Right kidney (tissue), 1 donor: ENCODE measurements around the gene AGXT.

ENCODE experiments used
- DNase-seq: peaks from one replicate; pipeline ENCODE4 v3.0.0-alpha.2; 2016

AGXT gene

DNA sequence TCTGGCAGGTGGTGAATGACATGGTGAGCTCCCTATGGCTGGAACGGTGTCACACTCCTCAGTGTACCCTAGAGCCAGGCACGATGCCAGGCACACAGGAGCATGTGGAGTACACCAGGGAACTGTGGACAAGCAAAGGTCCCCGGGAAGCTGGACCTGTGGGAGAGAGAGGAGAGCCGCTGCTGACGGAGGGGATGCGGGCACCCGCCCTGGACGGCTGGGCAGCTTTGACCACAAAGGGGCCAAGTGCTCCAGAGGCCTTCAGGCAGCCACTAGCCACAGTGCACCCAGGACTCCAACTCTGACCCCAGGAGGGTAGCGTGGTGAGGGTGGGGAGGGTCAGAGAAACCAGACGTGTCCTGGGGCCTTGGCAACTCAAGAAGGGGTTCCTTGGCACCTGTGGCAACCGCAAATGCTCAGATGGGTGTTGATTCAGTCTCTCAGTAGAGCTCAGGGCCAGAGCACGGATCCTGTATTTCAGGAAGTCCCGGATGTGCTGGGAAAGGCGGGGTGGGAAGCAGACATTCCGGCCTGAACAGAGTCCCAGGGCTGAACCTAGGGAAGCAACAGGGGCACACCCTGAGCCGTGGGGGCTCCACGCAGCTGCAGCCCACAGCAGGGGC is 29.6 kb downstream of the AGXT start:
- no peak for DNase-seq

DNA sequence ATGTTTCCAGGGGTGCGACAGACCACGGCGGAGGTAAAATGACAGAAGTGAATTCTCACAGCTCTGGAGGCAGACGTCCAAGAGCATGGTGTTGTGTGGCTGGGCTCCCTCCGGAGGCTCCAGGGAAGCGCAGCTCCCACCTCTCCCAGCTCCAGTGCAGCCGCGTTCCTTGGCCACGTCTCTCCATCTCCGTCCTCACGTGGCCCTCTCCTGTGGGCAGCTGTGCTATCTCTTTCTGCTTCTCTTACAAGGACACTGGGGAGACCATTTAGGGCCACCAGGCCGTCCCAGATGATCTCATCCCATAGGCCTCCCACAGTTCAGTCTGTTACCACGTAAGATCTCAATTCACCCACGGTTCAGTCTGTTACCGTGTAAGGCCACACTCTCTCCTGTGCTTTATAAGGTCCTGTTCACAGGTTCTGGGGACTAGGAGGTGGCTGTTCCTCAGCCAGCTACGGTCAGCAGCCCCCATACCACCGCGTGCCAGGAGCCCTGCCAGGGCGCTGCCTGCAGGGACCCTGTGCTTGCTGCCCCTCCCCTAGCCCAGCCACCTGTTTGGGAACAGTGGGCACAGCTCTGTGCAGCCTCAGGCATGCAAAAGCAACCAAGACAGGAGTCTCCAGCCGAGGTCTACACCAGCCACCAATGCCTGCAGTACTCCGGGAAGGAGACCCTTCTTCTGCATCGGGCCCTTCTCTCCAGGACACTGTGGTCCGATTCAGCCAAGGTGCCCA is 30.3 kb downstream of the AGXT start:
- DNase-seq: no peak

DNA sequence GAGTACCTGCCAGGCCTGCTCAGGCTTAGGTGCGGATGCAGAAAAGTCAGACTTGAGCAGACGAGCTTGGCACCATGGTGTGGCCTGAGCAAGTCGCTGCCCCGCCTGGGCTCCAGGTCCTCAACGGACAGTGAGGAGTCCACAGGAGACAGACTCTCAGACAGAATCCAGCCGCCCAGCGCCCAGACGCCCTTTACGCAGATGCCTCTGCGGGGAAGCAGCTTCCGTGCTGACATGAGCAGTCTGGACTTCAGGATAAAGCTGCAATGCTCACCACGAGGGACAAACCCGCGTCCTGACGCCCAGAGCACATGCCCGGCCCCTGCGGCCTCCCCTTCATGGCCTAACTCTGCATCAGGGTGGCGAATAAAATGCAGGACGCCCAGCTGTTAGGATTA is 30.8 kb downstream of the AGXT start:
- no peak for DNase-seq

DNA sequence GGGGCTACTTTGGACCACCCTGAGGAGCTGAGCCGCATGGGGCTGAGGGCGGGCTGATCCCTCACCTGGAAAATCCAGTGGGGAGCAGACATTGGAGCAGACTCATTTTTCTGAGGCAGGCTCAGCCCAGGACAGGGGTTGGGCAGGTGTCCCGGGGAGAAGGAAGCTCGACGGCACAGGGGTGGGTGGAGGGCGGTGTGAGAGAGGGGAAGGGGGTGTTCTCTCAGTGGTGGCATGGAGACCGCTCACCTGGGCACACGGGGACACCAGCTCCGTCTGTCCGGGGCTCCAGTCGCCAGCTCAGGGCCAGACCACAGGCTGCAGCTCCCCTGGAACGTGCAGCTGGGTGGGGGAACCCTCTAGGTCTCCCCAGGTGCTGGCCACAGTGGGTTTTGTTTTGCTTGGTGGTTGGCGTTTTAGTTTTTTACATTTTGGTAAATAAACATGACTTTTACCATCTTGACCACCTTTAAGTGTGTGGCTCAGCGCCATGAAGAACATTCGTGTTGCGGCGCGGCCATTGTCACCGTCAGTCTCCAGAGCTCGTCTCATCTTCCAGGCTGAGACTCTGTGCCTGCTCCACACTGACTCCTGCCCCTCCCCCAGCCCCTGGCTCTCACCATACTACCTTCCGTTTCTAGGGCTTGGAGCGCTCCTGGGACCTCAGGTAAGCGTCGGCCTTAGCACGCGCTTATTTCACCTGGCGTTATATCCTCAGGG is 31.7 kb downstream of the AGXT start:
- DNase-seq: no peak

DNA sequence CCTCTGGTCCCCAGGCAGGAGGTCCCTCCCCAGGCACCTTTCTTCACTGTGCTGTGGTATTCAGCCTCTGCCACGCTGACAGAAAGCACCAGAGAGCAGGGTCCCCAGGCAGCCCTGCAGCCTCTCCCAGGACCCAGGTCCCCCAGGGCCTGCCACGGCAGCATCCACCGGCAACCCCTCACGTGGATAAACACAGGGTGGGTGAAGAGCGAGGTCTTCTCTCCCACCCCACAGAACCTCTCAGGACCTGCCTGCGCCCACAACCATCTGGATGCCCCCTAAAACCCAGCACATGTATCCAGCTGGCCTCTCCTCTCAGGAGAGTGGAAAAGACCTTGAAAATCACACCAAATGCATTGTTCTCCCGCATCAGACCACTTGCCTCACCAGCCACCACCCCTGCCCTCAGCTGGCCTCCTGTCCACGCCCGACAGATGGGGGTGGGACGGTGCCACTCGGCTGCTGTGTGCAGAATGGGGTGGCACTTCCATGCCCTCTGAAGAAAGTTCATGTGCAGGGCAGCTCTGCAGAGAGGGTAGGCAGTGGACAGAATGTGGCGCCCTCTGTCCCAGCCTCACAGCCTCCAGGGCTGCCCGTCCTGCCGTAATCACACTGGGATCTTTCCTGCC is 33.5 kb downstream of the AGXT start:
- no peak for DNase-seq

DNA sequence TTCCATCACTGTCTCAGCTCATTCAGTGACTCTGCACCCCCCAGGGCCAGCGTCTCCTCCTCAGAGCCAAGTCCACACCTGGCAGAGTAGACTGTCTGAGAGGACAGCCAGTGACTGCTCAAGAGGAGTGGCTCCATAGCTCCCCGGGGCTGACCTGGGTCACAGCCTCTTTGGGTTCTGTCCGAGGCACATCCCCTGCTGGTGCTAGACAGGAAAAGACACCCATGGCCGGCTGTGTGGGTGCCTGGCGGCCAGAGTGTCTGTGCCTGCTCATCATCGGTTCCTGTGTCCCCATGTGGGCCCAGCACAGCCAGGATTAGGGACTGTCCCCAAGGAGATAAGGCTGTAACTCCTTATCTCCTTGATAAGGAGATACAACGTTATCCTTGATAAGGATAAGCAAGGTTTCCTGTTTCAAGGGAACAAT is 34.0 kb downstream of the AGXT start:
- no peak for DNase-seq

DNA sequence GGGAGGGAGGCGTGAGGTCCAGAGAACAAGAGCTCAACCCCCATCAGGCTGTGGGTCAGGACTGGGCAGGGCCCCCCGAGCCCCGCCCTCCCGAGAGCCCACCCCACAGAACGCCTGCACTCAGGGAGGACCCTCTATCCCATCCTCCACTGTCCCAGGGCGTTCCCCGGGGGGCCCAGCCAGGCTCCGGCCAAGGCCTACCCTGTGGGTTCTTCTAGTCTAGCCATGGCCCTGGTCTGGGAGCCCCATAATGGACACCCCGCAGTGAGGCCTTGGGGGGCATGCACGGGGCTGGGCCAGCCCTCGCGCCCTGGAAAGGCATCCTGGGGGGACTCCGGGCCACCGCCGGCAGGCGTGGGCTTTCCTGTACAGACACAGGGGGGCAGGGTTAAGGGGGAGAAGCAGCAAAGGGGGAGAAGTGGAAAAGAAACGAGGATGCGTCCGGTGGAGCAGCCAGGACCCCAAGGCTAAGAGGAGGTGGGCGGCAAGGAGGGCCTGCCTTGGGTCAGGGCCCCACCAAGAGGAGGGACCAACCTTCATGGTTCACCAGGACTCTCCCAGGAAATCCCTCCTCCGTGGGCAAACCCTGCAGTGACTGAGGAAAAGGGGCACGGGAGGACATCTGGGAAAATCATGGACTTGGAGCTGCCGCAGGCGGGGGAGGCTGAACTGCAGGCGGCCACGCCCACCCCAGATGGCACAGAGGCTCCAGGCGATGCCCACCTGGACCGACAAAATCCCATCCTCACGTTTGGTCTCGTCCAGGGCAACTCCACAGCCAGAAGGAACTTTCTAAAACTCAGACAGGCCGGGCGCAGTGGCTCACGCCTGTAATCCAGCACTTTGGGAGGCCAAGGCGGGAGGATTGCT is 34.8 kb downstream of the AGXT start:
- DNase-seq: no peak

DNA sequence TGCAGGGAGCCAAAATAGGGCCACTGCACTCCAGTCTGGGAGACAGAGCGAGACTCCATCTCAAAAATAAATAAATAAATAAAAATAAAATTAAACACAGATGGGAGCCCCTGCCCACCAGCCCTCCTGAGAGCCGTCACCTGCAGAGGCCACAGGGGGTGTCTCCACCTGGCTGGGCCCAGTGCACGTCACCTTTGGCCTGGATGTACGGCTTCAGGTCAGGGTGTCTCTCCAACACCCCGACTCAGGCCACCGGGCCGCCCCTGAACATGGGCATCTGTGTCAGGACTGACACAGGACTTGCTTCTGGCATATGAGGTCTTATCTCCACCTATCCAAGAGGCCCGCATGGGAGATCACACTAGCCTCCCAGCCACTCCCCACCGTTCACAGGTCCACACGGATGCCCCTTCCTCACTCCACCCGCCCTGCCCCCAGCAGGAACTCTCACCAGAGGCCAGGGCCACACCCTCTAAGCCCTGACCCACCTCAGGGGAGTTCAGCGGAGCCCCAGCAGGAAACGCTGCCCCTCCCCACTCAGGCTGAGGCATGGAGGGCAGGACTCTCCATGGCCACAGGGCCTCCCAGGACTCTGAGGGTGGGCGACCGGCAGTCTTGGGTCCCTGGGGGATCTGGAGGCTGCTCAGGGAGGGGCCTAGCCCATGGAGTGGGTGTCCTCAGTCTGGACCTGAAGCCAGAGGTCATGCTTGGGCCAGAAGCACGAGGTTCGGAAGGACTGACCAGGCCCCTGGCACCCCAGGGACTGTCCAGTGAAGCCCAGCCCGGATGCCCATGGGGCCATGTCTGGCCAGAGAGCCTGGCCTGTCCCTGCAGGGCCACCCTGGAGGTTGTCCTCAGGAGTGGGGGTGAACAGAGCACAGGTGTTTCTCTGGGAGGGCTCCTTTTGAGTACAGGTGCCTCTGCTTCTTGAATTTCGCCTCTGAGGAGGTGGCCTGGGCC is 35.9 kb downstream of the AGXT start:
- DNase-seq: no peak

DNA sequence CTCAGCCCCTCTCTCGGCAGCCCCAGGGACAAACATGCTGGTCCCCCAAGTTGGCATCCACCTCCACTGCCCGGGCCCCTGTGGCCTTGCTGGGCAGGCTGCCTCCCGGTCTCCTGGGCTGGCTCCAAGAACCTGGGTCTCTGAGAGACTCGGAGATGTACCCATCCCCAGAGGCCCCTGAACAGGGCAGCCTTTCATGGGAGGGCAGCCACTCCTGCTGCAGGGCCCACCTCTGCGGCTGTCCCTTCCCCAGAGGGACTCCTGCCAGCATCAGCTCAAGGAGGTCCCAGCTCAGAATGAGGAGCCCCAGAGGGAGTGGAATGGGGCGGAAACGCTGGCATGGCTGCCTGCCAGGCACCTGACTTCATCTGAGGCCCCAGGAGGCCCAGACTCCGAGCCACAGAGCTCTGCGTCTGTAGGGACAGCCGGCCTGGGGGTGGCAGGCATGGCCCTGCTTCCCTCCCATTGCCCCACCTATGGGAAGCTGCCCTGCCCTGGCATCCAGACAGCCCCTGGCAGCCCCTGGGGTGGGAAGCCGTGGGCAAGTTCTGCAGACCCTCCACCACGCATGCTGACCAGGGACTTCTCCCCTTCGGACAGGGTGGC is 36.7 kb downstream of the AGXT start:
- no peak for DNase-seq

DNA sequence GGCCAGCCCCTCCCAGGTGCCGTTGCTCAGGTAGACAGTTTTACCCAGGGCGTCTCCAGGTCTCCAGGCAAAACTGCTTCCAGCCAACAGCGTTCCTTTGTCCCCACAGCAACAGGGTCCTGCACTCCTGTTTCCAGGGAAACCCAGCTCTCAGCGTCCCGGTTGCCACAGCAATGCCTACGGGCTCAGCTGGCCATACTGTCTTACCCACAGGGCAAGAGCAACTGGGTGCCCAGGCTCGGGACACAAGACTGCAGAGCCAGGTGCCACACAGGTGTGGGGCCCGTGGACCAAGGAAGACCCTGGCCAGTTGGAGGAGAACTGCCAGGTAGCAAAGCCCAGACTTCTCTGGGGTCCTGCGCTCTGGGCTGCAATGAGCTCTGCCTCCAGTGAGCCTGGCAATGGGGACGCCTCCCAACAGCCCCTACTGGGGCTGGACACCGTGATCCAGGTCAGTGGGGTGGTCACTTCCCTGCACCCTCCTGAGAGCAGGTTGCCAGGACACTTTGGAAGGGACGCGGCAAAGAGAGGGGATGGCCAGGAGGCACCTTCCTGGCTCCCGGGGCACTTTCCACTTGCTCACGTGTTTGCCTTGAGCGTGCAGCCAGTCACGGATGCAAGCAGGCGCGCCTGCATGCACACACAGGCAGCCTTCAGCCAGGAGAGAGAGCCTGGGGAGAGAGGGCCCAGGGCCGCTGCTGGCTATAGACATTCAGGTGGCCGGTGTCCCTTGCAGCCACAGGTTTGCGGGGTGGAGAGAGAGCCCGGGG is 37.7 kb downstream of the AGXT start, which contains the start of gene CROCC2:
CROCC2 (plus strand) TSS at position 196 of the 770 bp plus-strand sequence; CDS start at position 374, 178 bp downstream.
- DNase-seq: no peak

DNA sequence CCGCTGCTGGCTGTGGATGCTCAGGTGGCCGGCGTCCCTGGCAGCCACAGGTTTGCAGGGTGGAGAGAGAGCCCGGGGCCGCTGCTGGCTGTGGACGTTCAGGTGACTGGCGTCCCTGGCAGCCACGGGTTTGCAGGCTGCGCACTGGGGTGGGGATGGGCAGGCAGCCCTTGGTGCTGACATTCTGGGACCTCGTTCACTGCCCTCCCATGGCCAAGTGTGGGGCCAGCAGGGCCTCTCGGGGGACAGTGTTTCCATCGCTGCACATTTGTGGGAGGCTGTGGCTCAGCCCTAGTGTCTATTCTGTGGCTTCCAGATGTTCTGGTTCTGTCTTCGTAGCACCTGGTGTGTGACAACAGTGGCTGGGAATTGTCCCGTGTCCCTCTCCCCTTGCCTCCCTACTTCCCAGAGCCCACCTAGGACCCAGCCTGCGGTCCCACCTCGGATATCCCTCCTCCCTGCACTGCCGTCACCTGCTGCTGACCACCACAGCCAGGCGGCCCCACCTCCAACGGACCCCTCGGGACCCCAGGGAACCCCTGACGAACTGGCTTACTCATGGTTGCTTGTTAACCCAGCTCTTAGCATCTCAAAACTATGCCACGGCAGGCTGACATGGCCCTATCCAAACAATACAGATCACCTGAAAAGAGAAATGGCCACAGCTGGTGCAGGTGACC is 38.4 kb downstream of the AGXT start:
- no peak for DNase-seq

DNA sequence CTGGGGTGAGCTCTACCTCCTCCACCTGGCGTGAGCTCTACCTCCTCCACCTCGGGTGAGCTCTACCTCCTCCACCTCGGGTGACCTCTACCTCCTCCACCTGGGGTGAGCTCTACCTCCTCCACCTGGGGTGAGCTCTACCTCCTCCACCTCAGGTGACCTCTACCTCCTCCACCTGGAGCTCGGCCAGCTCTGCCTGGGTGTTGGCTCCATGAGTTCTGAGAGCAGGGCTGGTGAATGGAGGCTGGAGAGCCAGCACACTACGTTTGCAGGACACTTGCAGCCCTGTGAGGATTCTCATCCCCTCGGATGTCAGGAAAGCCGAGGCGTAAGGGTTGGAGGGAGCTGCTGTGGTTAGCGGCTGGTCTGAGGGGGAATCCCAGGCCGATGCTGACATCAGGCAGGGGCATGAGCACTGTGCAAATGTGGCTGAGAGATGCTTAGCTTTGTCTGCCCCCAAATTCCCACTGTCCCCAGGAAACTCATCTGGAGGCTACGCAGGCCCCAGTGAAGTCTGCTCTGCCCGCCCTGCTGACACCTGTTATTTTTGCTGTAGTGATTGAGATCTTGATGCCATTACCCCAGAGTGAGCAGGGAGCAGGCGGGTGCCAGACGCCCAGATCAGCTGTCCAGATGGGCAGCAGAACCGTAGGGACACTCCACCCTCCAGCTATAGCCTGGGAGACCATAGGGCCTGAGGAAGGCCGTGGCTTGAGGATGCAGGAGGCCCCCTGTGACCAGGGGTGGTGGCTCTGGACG is 40.8 kb downstream of the AGXT start:
- no peak for DNase-seq

DNA sequence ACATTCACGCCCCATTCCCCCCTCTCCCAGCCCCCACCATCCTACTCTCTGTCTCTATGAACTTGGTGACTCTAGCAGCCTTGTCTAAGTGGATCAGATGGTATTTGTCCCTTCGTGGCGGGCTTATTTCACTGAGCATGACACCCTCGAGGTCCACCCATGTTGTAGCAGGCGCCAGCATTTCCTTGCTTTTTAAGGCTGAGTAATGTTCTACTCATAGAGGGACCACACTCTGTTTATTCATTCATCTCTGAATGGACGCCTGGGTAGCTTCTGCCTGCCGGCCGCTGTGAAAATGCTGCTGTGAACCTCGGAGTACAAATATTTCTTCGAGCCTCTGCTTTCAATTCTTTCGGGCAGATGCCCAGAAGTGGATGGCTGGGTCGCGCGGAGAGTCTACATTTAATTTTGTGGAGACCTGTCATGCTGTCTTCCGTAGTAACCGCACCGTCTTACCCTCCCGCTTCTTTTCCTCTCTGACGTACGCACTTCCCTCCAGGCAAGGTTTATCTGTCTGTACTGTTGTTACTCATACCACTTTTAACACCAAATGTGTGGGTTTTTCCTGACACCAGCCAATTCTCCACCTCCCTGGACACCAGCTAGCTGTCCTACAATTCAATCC is 43.1 kb downstream of the AGXT start:
- DNase-seq: no peak

DNA sequence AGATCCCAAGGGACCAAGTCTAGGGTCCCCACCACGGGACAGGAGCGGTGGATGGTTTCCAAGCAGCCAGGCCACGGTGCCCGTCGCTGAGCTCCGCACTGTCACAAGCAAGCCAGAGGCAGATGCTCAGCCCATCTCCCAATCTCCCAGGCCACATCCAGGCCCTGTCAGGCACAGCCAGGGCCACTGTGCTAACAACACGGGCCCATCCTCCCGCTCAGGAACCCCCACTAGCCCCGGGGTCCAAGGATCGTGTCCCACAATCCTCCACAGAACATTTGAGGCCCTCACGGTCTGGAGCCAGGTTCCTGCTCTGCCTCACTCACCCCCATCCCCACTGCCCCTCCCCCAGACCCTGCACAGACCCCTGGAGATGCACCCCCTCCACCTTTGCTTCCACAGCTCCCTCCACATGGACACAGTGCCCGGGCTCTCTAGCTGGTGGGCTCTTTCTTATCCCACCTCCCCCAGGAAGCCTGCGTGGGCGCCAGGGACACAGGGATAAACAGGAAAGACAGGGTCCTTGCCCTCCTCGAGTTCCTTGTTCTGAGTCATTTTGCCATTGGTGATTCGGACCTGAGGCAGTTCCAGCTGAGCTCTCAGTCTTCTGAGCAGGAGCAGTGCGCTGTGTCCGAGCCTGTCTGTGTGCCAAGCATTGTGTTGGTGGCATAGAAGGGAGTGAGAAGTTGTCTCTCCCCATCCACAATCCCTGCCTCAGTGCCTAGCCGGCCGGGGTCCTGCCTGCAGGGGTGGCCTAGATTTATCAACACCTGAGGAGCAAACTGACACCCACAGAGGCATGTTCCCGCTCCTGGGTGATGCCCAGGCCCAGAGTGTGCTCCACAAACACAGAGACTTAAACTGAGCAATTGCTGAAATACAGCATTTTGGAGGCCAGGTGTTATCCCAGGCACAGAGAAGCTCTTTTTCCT is 44.5 kb downstream of the AGXT start:
- no peak for DNase-seq

DNA sequence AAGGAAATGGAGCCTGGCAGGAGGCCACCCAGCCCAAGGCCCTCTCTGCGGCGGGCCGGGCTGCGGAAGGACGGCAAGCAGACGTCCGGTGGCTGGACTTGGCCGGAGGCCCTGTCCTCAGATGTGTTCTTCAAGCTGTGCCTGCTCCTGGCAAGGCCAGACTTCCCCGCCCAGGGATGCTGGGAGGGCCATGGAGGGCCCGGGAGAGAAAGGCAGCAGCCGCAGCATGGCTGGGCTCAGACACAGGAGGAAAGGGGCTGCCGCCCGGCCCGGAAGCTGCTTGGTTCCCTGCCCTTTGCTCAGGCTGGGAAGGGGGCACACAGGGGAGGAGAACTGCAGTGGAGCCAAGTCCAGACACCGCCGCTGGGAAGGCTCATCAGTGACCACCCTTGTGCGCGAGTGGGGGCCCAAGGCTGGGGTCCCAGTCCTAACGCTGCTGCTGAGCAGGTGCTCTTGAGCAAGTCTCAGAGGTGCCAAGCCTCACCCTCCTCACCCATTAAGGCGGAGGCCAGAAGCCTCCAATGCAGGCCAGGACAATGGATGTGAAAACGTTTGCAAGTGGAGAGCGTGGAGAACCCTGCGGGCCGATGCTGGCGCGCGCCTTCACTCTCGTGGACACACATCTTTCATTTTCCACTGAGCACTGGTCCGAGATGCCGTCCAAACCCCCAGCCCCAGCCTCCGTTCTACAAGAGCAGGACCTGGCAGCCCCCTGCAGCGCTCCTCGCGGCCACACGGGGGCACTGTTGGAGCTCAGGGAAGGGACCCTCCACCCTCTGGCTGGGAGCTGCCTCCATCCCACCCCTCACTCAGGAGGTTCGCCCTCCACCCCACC is 45.4 kb downstream of the AGXT start:
- DNase-seq: peak; percentile 70
